ENCODE measurements around the gene USP21. TPM values are rescaled to one million over a fixed set of nuclear protein-coding genes. Genes with fewer than 3 reads are reported as not detected.

USP21 gene
- total RNA-seq, 3 donors from 2014 or later (not counting 1 experiment from before 2014, with no cell fraction given): 31.6 to 40.3 (median 35.3) TPM

DNA sequence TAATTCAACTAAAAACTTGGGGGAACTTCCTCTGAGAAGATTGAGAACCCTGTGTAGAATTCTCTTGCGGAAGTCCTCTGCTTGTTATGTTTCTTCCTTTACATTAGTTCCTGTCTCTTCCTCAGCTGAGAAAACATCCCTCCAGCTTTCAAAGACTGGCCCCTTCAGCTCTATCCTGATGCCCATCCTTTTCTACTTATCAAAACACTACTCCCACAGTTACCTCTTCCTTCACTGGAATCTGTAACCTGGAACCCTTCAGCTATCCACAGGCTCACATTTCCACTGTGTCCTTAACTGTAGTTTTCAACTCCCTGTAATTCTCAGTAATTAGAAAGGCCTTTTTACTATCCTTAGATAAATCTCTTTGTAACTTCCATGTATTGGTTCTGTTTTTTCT lies 20.9 kb upstream of the USP21 start:
- Mint-ChIP-seq H3K9me3 (no peaks in the 10 kb centered on the region), H3K27me3 (ENCODE audit: low read depth in 2 of 2) (no peaks in the 10 kb centered on the region), H3K4me1 (peaks cover 0 to 16% of the 10 kb centered on the region in 2 donors), H3K4me3 (no peak overlapping the region), H3K27ac (no peak overlapping the region), H3K36me3 (no peaks in the 10 kb centered on the region)
- DNase-seq (no peak), ATAC-seq (no peak)
- Histone ChIP-seq H3K9me3 (ENCODE audit: control insufficient read depth, insufficient read depth, low read length) (no peaks in the 10 kb centered on the region), H3K36me3 (ENCODE audit: control insufficient read depth, insufficient read depth, low read length) (no peaks in the 10 kb centered on the region), H3K27ac (ENCODE audit: low read length) (no peak overlapping the region), H3K27me3 (ENCODE audit: control insufficient read depth, insufficient read depth, low read length) (no peaks in the 10 kb centered on the region), H3K4me1 (ENCODE audit: control insufficient read depth, insufficient read depth, low read length) (peaks cover 8% of the 10 kb centered on the region), H3K4me3 (ENCODE audit: low read length) (no peak overlapping the region)
- WGBS (ENCODE audit: insufficient coverage): 86% methylated on average over 1 of the region's 1 CpG
- no peak for TF ChIP-seq CTCF (IDR thresholded peaks at IDR 0.05)
- intact Hi-C loops (cut with micrococcal nuclease): no loop called here

- TF ChIP-seq CTCF (IDR thresholded peaks at IDR 0.05): peak; percentile 42
- Histone ChIP-seq H3K27ac (ENCODE audit: low read length) (no peak overlapping the region), H3K36me3 (ENCODE audit: control insufficient read depth, insufficient read depth, low read length) (no peaks in the 10 kb centered on the region), H3K9me3 (ENCODE audit: control insufficient read depth, insufficient read depth, low read length) (no peaks in the 10 kb centered on the region), H3K4me3 (ENCODE audit: low read length) (no peak overlapping the region), H3K4me1 (ENCODE audit: control insufficient read depth, insufficient read depth, low read length) (no peaks in the 10 kb centered on the region), H3K27me3 (ENCODE audit: control insufficient read depth, insufficient read depth, low read length) (no peaks in the 10 kb centered on the region)
- no peak overlapping the region for H3K4me3 Mint-ChIP-seq
- H3K27me3 Mint-ChIP-seq (ENCODE audit: low read depth in 2 of 2): no peaks in the 10 kb centered on the region
- no peaks in the 10 kb centered on the region for H3K36me3 Mint-ChIP-seq
- intact Hi-C loops (cut with micrococcal nuclease): no loop called here
- no CpG with 5 or more reads among the region's 1 CpG for WGBS (ENCODE audit: insufficient coverage)
- H3K4me1 Mint-ChIP-seq: peaks cover 0 to 16% of the 10 kb centered on the region in 2 donors
- H3K9me3 Mint-ChIP-seq: no peaks in the 10 kb centered on the region
- ATAC-seq: peak in 2 of 3 donors; percentile 34 to 44
- no peak overlapping the region for H3K27ac Mint-ChIP-seq
- DNase-seq: peak in 1 of 2 donors; percentile 71
Measured at GRCh38 chr1:161139766-161140165, 19.5 kb upstream of the USP21 start.

GRCh38 chr1:161140755-161141400 lies 18.4 kb upstream of the USP21 start:
- Mint-ChIP-seq H3K4me3 (no peak overlapping the region), H3K9me3 (no peaks in the 10 kb centered on the region), H3K27me3 (ENCODE audit: low read depth in 2 of 2) (no peaks in the 10 kb centered on the region), H3K36me3 (no peaks in the 10 kb centered on the region), H3K4me1 (peaks cover 0 to 8% of the 10 kb centered on the region in 2 donors), H3K27ac (no peak overlapping the region)
- Histone ChIP-seq H3K27me3 (ENCODE audit: control insufficient read depth, insufficient read depth, low read length) (no peaks in the 10 kb centered on the region), H3K27ac (ENCODE audit: low read length) (no peak overlapping the region), H3K36me3 (ENCODE audit: control insufficient read depth, insufficient read depth, low read length) (no peaks in the 10 kb centered on the region), H3K9me3 (ENCODE audit: control insufficient read depth, insufficient read depth, low read length) (no peaks in the 10 kb centered on the region), H3K4me3 (ENCODE audit: low read length) (no peak overlapping the region), H3K4me1 (ENCODE audit: control insufficient read depth, insufficient read depth, low read length) (no peaks in the 10 kb centered on the region)
- intact Hi-C loops (cut with micrococcal nuclease): no loop called here
- ATAC-seq (no peak), DNase-seq (no peak)
- WGBS (ENCODE audit: insufficient coverage): 98% methylated on average over 29 of the region's 29 CpGs
- no peak for TF ChIP-seq CTCF (IDR thresholded peaks at IDR 0.05)

DNA sequence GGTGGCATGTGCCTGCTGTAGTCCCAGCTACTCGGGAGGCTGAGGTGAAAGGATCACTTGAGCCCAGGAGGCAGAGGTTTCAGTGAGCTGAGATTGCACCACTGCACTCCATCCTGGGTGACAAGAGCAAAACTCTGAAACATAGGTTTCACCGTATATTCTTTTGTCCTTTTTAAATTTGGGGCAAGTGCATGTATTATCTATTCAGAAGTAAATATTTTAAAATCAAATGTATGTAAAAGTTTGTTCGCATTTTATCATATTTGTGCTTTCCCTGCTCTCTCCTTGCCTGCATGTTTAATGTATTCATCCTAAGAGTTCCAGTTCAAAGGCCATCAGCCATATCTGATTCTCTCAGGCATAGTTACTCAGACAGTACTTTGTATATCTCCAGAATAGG lies 13.5 kb upstream of the USP21 start:
- Mint-ChIP-seq H3K27me3 (ENCODE audit: low read depth in 2 of 2) (no peaks in the 10 kb centered on the region), H3K9me3 (no peaks in the 10 kb centered on the region), H3K36me3 (no peaks in the 10 kb centered on the region), H3K27ac (no peak overlapping the region), H3K4me1 (no peaks in the 10 kb centered on the region), H3K4me3 (no peak overlapping the region)
- intact Hi-C loops (cut with micrococcal nuclease): no loop called here
- whole genome bisulfite sequencing (ENCODE audit: insufficient coverage): 67% methylated on average over 1 of the region's 3 CpGs
- Histone ChIP-seq H3K4me1 (ENCODE audit: control insufficient read depth, insufficient read depth, low read length) (no peaks in the 10 kb centered on the region), H3K36me3 (ENCODE audit: control insufficient read depth, insufficient read depth, low read length) (no peaks in the 10 kb centered on the region), H3K27me3 (ENCODE audit: control insufficient read depth, insufficient read depth, low read length) (no peaks in the 10 kb centered on the region), H3K4me3 (ENCODE audit: low read length) (no peak overlapping the region), H3K9me3 (ENCODE audit: control insufficient read depth, insufficient read depth, low read length) (no peaks in the 10 kb centered on the region), H3K27ac (ENCODE audit: low read length) (no peak overlapping the region)
- no peak for TF ChIP-seq CTCF (IDR thresholded peaks at IDR 0.05)
- ATAC-seq (no peak), DNase-seq (no peak)
